Osteoblast (primary cell): ENCODE measurements around the gene FAM43B. TPM values are rescaled to one million over a fixed set of nuclear protein-coding genes. Genes with fewer than 3 reads are reported as not detected.
A peak's percentile ranks its signal among the peaks of the same experiment; 100 is the strongest.

ENCODE experiments used
- DNase-seq: peaks from one replicate; pipeline ENCODE4 v3.0.0; 2011; ENCODE audit warnings: low spot score, mixed read lengths; ENCODE audit not compliant: insufficient read length; ENCODE audit errors: missing footprints
- H2AFZ ChIP-seq: 2 replicates; pipeline ENCODE4 v1.6.0; 2011; ENCODE audit warnings: mild to moderate bottlenecking, low read length
- H3K27ac ChIP-seq: 2 replicates; pipeline ENCODE4 v1.5.1; 2011; ENCODE audit warnings: mild to moderate bottlenecking, low read depth, low read length, moderate library complexity
- H3K27me3 ChIP-seq: 2 replicates; pipeline ENCODE4 v1.6.0; 2012; ENCODE audit warnings: mild to moderate bottlenecking, control low read depth, inconsistent platforms, low read length, moderate library complexity; ENCODE audit not compliant: insufficient read depth
- H3K36me3 ChIP-seq: 2 replicates; pipeline ENCODE4 v1.5.1; 2011; ENCODE audit warnings: mild to moderate bottlenecking, low read length, control low read depth, moderate library complexity; ENCODE audit not compliant: insufficient read depth
- H3K4me1 ChIP-seq: 2 replicates; pipeline ENCODE4 v1.5.1; 2011; ENCODE audit warnings: mild to moderate bottlenecking, low read length, control low read depth, moderate library complexity; ENCODE audit not compliant: insufficient read depth
- H3K4me2 ChIP-seq: 2 replicates; pipeline ENCODE4 v1.6.0; 2011; ENCODE audit warnings: mild to moderate bottlenecking, low read length; ENCODE audit not compliant: insufficient read depth
- H3K4me3 ChIP-seq: fragments of 200-600 bp; sonication (generic); 3 replicates; pipeline ENCODE4 v1.5.1; 2012; ENCODE audit warnings: mild to moderate bottlenecking, low read length, inconsistent platforms; ENCODE audit not compliant: insufficient read depth
- H3K79me2 ChIP-seq: 2 replicates; pipeline ENCODE4 v1.6.0; 2012; ENCODE audit warnings: mild to moderate bottlenecking, low read length, control low read depth, inconsistent platforms; ENCODE audit not compliant: insufficient read depth
- H3K9me3 ChIP-seq: 2 replicates; pipeline ENCODE4 v1.5.1; 2011; ENCODE audit warnings: low read depth, low read length, control low read depth
- H4K20me1 ChIP-seq: 2 replicates; pipeline ENCODE4 v1.6.0; 2012; ENCODE audit warnings: mild to moderate bottlenecking, low read length, control low read depth; ENCODE audit not compliant: insufficient read depth
- CTCF ChIP-seq: IDR thresholded peaks from 2 replicates; pipeline ENCODE4 v1.5.1; 2011; ENCODE audit warnings: mild to moderate bottlenecking, low read depth, low read length, moderate library complexity; ENCODE audit errors: extremely low read depth
- total RNA-seq: library from RNA; depleted of rRNA; stranded (reverse); fragments of >200 nt; gene quantifications from 2 replicates; pipeline ENCODE4 v1.2.3, GENCODE V29; 2012

FAM43B gene
- total RNA-seq, 1 donor, result under 0.01 TPM

- no peak overlapping the region for H3K4me3 ChIP-seq
- H3K27me3 ChIP-seq, result no peaks in the 10 kb centered on the region
- no peaks in the 10 kb centered on the region for H3K36me3 ChIP-seq
- no peak overlapping the region for H3K27ac ChIP-seq
- DNase-seq, result no peak
- no peaks in the 10 kb centered on the region for H4K20me1 ChIP-seq
- H3K79me2 ChIP-seq, result no peaks in the 10 kb centered on the region
- no peak overlapping the region for H3K4me2 ChIP-seq
- no peak overlapping the region for H2AFZ ChIP-seq
- no peak for TF ChIP-seq CTCF
- peaks cover 13% of the 10 kb centered on the region for H3K4me1 ChIP-seq
- H3K9me3 ChIP-seq, result no peaks in the 10 kb centered on the region
Measured at GRCh38 chr1:20596106-20596505, 43.7 kb downstream of the FAM43B start.

GRCh38 chr1:20597650-20598049, 45.3 kb downstream of the FAM43B start:
- H3K36me3 ChIP-seq, result no peaks in the 10 kb centered on the region
- H3K4me1 ChIP-seq, result peaks cover 26% of the 10 kb centered on the region
- no peaks in the 10 kb centered on the region for H3K79me2 ChIP-seq
- TF ChIP-seq CTCF, result no peak
- no peak overlapping the region for H3K27ac ChIP-seq
- DNase-seq, result no peak
- H3K9me3 ChIP-seq, result no peaks in the 10 kb centered on the region
- no peaks in the 10 kb centered on the region for H3K27me3 ChIP-seq
- no peaks in the 10 kb centered on the region for H4K20me1 ChIP-seq
- no peak overlapping the region for H2AFZ ChIP-seq
- no peak overlapping the region for H3K4me2 ChIP-seq
- no peak overlapping the region for H3K4me3 ChIP-seq

GRCh38 chr1:20600156-20600555, 47.8 kb downstream of the FAM43B start:
- TF ChIP-seq CTCF, result no peak
- H4K20me1 ChIP-seq, result no peaks in the 10 kb centered on the region
- H3K27me3 ChIP-seq, result no peaks in the 10 kb centered on the region
- peaks cover 50% of the 10 kb centered on the region for H3K4me1 ChIP-seq
- H3K4me3 ChIP-seq, result no peak overlapping the region
- DNase-seq, result peak; percentile 57
- H3K36me3 ChIP-seq, result no peaks in the 10 kb centered on the region
- peak overlapping the region; percentile 58 for H2AFZ ChIP-seq
- no peaks in the 10 kb centered on the region for H3K79me2 ChIP-seq
- H3K27ac ChIP-seq, result no peak overlapping the region
- H3K4me2 ChIP-seq, result no peak overlapping the region
- H3K9me3 ChIP-seq, result no peaks in the 10 kb centered on the region

GRCh38 chr1:20601129-20601825, 48.9 kb downstream of the FAM43B start:
- Histone ChIP-seq H3K27me3 (no peaks in the 10 kb centered on the region), H3K9me3 (no peaks in the 10 kb centered on the region), H3K79me2 (no peaks in the 10 kb centered on the region), H2AFZ (peak overlapping the region; percentile 8), H3K4me2 (peak overlapping the region; percentile 52), H3K4me3 (no peak overlapping the region), H3K4me1 (peaks cover 50% of the 10 kb centered on the region), H4K20me1 (no peaks in the 10 kb centered on the region), H3K27ac (peak overlapping the region; percentile 83), H3K36me3 (no peaks in the 10 kb centered on the region)
- DNase-seq, result peak; percentile 84
- TF ChIP-seq CTCF, result no peak
